Mesenteric fat pad (tissue), 1 donor: ENCODE measurements around the gene CCDC9B. TPM values are rescaled to one million over a fixed set of nuclear protein-coding genes. Genes with fewer than 3 reads are reported as not detected.

Source experiments
- DNase-seq: peaks from one replicate; pipeline ENCODE4 v3.0.0-alpha.2; 2020; ENCODE audit warnings: low spot score
- total RNA-seq: library from RNA; stranded (reverse); fragmentation: NEBNext Ultra II Directional; extraction: Animal tissue kit (Norgen Biotek cat#: 25700); gene quantifications from one replicate; pipeline ENCODE4 v1.2.1, GENCODE V29; 2021
- donor health status: DM: yes; HTN: yes; CAD: no.

Gene CCDC9B
- total RNA-seq, 1 donor from 2014 or later, result 10.6 TPM

- DNase-seq, result no peak
Observed at GRCh38 chr15:40365624-40366456, 25.1 kb upstream of the CCDC9B start.

GRCh38 chr15:40365016-40365415 lies 24.3 kb upstream of the CCDC9B start:
- DNase-seq, result no peak

- DNase-seq, result no peak
Observed at GRCh38 chr15:40364251-40364650, 23.5 kb upstream of the CCDC9B start.

GRCh38 chr15:40363611-40364010 lies 22.9 kb upstream of the CCDC9B start:
- DNase-seq, result no peak

GRCh38 chr15:40361640-40362039 lies 20.9 kb upstream of the CCDC9B start:
- no peak for DNase-seq

- DNase-seq, result no peak
Observed at GRCh38 chr15:40360015-40360414, 19.3 kb upstream of the CCDC9B start.

- DNase-seq, result peak; percentile 88
Observed at GRCh38 chr15:40358471-40359353, 18.0 kb upstream of the CCDC9B start.

- DNase-seq, result peak; percentile 98
Observed at GRCh38 chr15:40357723-40358470, 17.2 kb upstream of the CCDC9B start, which contains the start of gene DISP2. Gene DISP2 (plus strand): TSS chr15:40358219. CDS start chr15:40358322, 103 bp downstream.

GRCh38 chr15:40357246-40357645 lies 16.5 kb upstream of the CCDC9B start:
- DNase-seq, result no peak

GRCh38 chr15:40355976-40356585 lies 15.3 kb upstream of the CCDC9B start:
- DNase-seq, result no peak

GRCh38 chr15:40354408-40355171 lies 13.9 kb upstream of the CCDC9B start:
- DNase-seq, result no peak

GRCh38 chr15:40353697-40354096 lies 13.0 kb upstream of the CCDC9B start:
- no peak for DNase-seq

GRCh38 chr15:40352281-40352901 lies 11.7 kb upstream of the CCDC9B start:
- DNase-seq, result no peak

GRCh38 chr15:40349163-40349562 lies 8.4 kb upstream of the CCDC9B start:
- no peak for DNase-seq

GRCh38 chr15:40348474-40348870 lies 7.7 kb upstream of the CCDC9B start:
- DNase-seq, result no peak

GRCh38 chr15:40347559-40348473 lies 7.1 kb upstream of the CCDC9B start:
- DNase-seq, result no peak

- DNase-seq, result no peak
Observed at GRCh38 chr15:40346579-40347558, 6.1 kb upstream of the CCDC9B start.
